A673 (cell line): Measurements from ENCODE around the gene RMND1.

Experiments used
- EZH2 ChIP-seq: fragments of 200-600 bp; sonication (generic); IDR thresholded peaks from 2 replicates; pipeline ENCODE4 v1.6.1; 2017; ENCODE audit warnings: borderline replicate concordance, low read depth, mild to moderate bottlenecking, mixed read lengths, antibody characterized with exemption, low read length; ENCODE audit not compliant: poor library complexity, severe bottlenecking
- TF ChIP-seq, protein P1 (sequence below): fragments of 300-800, 200-600 bp; sonication (generic); conservative IDR thresholded peaks from 2 replicates; pipeline ENCODE4 v1.5.1; 2017; ENCODE audit warnings: low read depth, mild to moderate bottlenecking, antibody characterized with exemption, low read length, moderate library complexity, mixed read lengths

GRCh38 chr6:151483994-151484393, 32.1 kb upstream of the RMND1 start:
- TF ChIP-seq, protein P1, sequence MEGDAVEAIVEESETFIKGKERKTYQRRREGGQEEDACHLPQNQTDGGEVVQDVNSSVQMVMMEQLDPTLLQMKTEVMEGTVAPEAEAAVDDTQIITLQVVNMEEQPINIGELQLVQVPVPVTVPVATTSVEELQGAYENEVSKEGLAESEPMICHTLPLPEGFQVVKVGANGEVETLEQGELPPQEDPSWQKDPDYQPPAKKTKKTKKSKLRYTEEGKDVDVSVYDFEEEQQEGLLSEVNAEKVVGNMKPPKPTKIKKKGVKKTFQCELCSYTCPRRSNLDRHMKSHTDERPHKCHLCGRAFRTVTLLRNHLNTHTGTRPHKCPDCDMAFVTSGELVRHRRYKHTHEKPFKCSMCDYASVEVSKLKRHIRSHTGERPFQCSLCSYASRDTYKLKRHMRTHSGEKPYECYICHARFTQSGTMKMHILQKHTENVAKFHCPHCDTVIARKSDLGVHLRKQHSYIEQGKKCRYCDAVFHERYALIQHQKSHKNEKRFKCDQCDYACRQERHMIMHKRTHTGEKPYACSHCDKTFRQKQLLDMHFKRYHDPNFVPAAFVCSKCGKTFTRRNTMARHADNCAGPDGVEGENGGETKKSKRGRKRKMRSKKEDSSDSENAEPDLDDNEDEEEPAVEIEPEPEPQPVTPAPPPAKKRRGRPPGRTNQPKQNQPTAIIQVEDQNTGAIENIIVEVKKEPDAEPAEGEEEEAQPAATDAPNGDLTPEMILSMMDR: no peak
- TF ChIP-seq EZH2: no peak
